ENCODE measurements around the gene EPAS1. TPM values are rescaled to one million over a fixed set of nuclear protein-coding genes. Genes with fewer than 3 reads are reported as not detected.

Gene EPAS1
- total RNA-seq, 2 experiments from 2014 or later: 51.0 to 54.6 TPM

DNA sequence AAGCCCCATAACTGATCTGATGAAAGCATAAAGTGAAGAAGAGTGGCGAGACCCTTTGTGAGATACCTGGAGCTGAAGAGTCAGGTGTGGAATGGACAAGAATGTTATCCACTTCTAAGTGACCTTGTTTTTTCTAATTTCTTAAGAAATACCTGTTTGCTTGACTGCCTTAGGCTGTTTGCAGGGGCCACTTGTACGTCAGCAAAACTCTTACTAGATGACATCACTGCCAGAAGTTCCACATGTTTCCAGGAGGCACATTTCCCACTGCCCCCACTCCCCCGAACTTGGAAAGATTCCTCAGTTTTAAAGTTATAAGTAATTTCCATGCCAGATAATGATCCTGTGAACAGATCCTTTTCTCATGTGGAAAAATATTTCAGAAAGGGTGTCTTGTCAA, 8.0 kb downstream of the EPAS1 start:
- H3K27me3 Mint-ChIP-seq: peaks cover 47% of the 10 kb centered on the region
- ChIA-PET CTCF (no interaction called here), POLR2A (no interaction called here)
- H3K27ac Mint-ChIP-seq: no peak overlapping the region
- peak overlapping the region; percentile 35 for H3K4me3 Mint-ChIP-seq
- H3K4me1 Mint-ChIP-seq (ENCODE audit: low read depth): peaks cover 30% of the 10 kb centered on the region
- DNase-seq: no peak
- H3K36me3 Mint-ChIP-seq: peaks cover 5% of the 10 kb centered on the region
- H3K9me3 Mint-ChIP-seq: peaks cover 2% of the 10 kb centered on the region
- intact Hi-C loops (cut with micrococcal nuclease): no loop called here

DNA sequence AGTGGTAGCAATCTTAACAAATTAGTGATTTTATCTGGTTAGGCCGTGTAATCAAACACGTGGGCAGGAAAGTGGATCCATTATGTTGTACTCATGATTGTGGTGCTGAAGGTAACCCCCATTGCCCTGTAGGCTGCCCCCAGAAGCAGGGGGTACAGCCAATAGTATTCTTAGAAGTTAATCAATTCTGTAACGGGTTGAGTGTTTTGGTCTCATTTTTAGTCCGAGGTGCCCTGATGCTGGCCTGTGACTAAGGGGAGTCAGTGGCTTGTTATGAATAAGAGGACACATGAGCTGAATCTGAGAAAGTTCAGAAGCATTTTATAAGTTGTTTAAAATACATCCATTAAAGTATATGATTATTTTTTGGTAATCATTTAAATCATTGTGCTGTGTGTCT, 8.6 kb downstream of the EPAS1 start:
- peaks cover 30% of the 10 kb centered on the region for H3K4me1 Mint-ChIP-seq (ENCODE audit: low read depth)
- peaks cover 5% of the 10 kb centered on the region for H3K36me3 Mint-ChIP-seq
- peaks cover 45% of the 10 kb centered on the region for H3K27me3 Mint-ChIP-seq
- H3K4me3 Mint-ChIP-seq: no peak overlapping the region
- POLR2A ChIA-PET: no interaction called here
- H3K9me3 Mint-ChIP-seq: peaks cover 2% of the 10 kb centered on the region
- no peak overlapping the region for H3K27ac Mint-ChIP-seq
- CTCF ChIA-PET: no interaction called here
- intact Hi-C loops (cut with micrococcal nuclease): no loop called here
- peak; percentile 35 for DNase-seq

DNA sequence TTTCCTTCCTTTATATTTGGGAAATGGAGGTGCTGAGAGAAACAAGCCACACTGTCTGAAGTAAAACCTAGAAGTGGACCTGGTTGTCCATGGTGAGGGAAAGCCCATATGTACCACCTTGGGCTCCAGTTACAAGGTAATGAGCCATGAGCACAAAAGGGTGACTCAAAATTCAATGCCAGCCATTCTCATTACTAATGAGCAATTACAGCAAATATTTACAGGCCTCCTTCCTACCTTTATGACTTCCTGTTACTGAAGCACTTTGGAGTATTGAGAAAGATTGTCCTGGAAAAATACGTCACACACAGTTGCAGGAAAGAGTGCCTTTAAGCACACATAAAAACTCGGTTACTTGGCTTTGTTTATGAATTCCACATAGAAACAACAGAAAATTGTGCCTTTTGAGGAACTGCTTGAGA, 9.1 kb downstream of the EPAS1 start:
- no peak overlapping the region for H3K27ac Mint-ChIP-seq
- no peak overlapping the region for H3K4me3 Mint-ChIP-seq
- H3K27me3 Mint-ChIP-seq: peaks cover 41% of the 10 kb centered on the region
- ChIA-PET POLR2A (no interaction called here), CTCF (no interaction called here)
- peaks cover 30% of the 10 kb centered on the region for H3K4me1 Mint-ChIP-seq (ENCODE audit: low read depth)
- intact Hi-C loops (cut with micrococcal nuclease): no loop called here
- DNase-seq: no peak
- H3K9me3 Mint-ChIP-seq: peaks cover 2% of the 10 kb centered on the region
- peaks cover 5% of the 10 kb centered on the region for H3K36me3 Mint-ChIP-seq

DNA sequence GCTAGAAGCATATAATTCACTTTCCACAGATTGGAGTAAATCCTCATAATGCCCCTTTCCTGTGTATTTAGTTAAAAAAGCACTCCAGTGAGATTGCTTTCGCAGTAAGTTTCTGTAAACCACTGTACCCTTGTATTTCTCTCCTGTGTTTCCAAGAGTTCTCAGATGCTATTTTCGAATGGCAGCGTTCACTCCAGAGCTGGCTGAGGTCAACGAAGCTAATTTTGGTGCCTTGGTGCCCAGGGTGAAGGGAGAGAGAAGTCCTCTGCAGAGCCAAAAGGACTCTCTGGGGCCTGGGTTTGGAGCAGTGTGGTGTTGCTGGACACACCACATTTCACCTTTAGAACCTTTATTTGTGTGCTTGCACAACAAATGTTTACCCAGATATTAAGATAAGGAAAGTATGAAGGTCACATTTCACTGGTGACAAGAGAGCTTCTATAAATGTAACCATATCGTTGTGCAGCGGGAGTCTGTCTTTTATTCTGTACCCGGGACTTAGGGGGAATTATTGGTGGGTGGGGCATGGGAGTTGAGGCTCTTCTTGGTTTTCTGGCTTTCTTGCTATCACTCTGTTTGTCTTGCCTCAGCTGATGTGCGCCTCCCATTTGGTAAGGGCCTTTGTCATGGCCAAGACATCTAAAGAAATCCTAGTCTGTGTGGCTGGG, 9.9 kb downstream of the EPAS1 start:
- no peak overlapping the region for H3K27ac Mint-ChIP-seq
- H3K4me1 Mint-ChIP-seq (ENCODE audit: low read depth): peaks cover 30% of the 10 kb centered on the region
- H3K27me3 Mint-ChIP-seq: peaks cover 35% of the 10 kb centered on the region
- intact Hi-C loops (cut with micrococcal nuclease): no loop called here
- H3K36me3 Mint-ChIP-seq: peaks cover 5% of the 10 kb centered on the region
- no peak for DNase-seq
- H3K9me3 Mint-ChIP-seq: peaks cover 2% of the 10 kb centered on the region
- CTCF ChIA-PET: no interaction called here
- H3K4me3 Mint-ChIP-seq: no peak overlapping the region
- POLR2A ChIA-PET: no interaction called here

DNA sequence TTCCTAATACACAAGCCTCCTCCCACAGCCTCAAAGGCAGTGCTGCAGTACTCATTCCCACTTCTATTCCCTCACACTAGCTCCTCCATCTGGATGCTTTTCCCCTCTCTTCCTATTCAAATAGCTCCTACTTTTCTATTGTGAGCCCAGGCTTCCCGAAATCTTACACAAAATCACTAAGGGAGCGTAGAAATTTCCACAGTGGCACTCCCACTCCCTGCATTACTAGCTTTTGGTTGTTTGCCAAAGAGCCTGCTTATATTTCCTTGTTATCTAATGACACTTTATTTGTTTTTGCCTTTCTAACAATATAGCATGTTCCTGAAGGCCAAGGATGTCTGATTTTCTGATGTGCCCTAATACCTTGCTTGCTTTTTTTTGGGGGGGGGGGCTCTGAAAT, 10.9 kb downstream of the EPAS1 start:
- peaks cover 5% of the 10 kb centered on the region for H3K36me3 Mint-ChIP-seq
- peaks cover 27% of the 10 kb centered on the region for H3K4me1 Mint-ChIP-seq (ENCODE audit: low read depth)
- H3K27ac Mint-ChIP-seq: no peak overlapping the region
- ChIA-PET CTCF (no interaction called here), POLR2A (interaction anchor here (0.6 kb wide), 1 partner anchor 228 kb away, joined by 3 read pairs; no protein-coding TSS in a partner anchor)
- peaks cover 34% of the 10 kb centered on the region for H3K27me3 Mint-ChIP-seq
- DNase-seq: no peak
- peaks cover 2% of the 10 kb centered on the region for H3K9me3 Mint-ChIP-seq
- no peak overlapping the region for H3K4me3 Mint-ChIP-seq
- intact Hi-C loops (cut with micrococcal nuclease): no loop called here

DNA sequence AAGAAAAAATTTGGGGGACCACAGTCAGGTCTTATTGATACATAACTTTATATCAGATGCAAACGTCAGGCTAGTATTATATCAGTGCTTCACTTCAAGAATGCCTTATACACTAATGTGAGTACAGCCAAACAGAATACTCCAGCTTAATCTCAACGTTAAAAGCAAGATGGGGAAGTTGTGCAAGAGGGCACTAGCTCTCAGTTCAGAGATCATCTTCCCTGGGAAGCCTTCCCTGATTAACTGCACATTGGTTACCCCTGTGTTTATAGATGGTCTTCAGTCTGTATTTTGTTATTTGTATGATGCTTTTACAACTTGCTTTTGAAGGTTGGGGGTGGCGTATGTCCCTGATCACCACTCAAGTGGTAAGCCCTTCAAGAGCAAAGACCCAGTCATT, 11.4 kb downstream of the EPAS1 start:
- Mint-ChIP-seq H3K4me3 (no peak overlapping the region), H3K9me3 (peaks cover 2% of the 10 kb centered on the region), H3K27me3 (peaks cover 33% of the 10 kb centered on the region), H3K4me1 (ENCODE audit: low read depth) (peaks cover 22% of the 10 kb centered on the region), H3K36me3 (peaks cover 5% of the 10 kb centered on the region), H3K27ac (no peak overlapping the region)
- DNase-seq: no peak
- CTCF ChIA-PET: no interaction called here
- POLR2A ChIA-PET: no interaction called here
- intact Hi-C loops (cut with micrococcal nuclease): no loop called here

DNA sequence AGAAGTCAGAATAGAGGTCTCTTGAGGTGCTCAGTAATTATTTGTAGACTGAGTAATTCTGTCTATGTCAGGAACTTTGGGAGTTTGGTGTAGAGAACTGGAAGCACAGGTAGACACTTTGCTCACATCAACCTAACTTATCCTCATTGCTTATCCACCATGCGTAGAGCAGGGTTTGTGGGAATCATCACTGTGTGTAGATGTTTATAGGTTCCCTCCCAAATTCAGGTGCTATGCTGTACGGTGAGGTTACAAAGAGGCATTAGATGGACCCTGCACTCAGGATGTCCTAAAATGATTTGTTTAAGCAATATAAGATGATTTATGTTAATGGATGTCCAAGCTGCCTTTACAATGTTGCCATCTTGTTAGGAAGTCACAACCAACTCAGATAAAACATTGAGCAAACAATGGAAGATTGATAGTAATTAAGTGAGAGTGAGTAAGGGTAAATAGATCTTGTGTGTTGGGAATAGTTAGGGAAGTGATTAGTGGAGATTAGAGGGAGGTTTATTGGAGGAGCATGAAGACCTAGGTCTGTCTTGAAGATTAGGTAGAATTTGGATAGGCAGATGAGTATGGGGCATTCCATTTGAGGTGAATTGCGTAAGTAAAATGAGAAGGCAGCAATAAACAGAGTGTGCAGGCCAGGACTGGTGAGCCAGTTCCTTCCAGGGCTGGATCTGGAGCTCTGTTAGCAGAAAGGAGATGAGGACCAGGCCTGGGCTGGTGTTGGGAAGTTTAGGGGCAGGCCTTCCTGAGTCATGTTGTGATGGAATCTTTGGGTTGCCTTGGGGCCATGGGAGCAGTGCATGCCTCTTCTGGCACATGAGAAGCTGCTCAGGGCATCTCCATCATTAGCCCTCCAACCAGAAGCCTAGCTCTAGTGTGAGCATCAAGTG, 12.1 kb downstream of the EPAS1 start:
- intact Hi-C loops (cut with micrococcal nuclease): no loop called here
- no peak for DNase-seq
- Mint-ChIP-seq H3K36me3 (peaks cover 5% of the 10 kb centered on the region), H3K4me3 (no peak overlapping the region), H3K9me3 (peaks cover 2% of the 10 kb centered on the region), H3K27ac (no peak overlapping the region), H3K27me3 (peaks cover 28% of the 10 kb centered on the region), H3K4me1 (ENCODE audit: low read depth) (peaks cover 15% of the 10 kb centered on the region)
- CTCF ChIA-PET: no interaction called here
- POLR2A ChIA-PET: no interaction called here

DNA sequence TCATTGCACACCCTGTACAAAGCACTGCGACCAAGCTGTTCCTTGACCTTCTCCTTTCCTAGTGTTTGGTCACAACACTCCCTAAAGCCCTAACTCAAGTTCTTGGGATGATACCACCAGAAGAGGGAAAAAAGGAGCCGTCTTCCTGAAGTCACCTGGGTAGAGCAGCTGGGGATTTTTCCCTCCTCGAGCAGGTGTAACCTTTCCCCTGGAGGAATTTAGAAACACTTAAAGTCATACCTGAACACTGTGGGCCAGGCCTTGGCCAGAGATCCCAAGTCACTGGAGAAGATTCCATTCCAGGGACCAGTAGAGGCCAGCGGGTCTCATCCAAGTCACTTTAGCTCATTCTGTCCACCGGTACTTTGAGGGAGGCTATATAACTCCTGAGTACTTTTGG, 13.2 kb downstream of the EPAS1 start:
- H3K27me3 Mint-ChIP-seq: peaks cover 20% of the 10 kb centered on the region
- no peak for DNase-seq
- H3K27ac Mint-ChIP-seq: no peak overlapping the region
- peaks cover 9% of the 10 kb centered on the region for H3K4me1 Mint-ChIP-seq (ENCODE audit: low read depth)
- POLR2A ChIA-PET: no interaction called here
- no peaks in the 10 kb centered on the region for H3K36me3 Mint-ChIP-seq
- no peak overlapping the region for H3K4me3 Mint-ChIP-seq
- CTCF ChIA-PET: no interaction called here
- H3K9me3 Mint-ChIP-seq: no peaks in the 10 kb centered on the region
- intact Hi-C loops (cut with micrococcal nuclease): no loop called here

DNA sequence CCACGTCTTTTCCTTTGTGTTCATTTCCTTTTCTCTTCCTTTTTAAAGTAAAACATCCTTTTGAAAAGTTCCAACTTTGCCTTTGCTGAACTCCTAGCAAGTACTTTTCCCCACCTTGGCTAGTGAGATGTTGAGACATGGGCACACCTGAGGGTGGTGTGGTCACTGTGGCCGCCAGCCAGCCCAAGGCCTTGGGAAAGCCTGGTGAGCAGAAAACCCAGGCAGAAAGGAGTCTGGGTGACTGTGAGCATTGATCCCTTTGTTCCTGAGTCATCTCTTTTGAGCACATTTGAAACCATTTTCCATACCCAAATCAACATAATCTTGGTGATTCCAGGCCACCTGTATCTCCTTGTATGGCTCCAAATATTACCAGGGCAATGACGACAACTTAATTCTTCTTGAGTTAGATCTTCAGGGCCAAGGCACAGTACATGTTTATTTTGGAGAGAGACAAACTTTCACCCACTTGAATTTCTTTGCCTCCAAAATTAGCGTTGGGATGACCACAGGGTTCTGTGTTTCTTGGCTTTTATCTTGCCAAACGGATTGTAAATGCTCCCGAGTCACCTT, 14.5 kb downstream of the EPAS1 start:
- peaks cover 7% of the 10 kb centered on the region for H3K4me1 Mint-ChIP-seq (ENCODE audit: low read depth)
- H3K36me3 Mint-ChIP-seq: no peaks in the 10 kb centered on the region
- ChIA-PET POLR2A (no interaction called here), CTCF (no interaction called here)
- no peak overlapping the region for H3K27ac Mint-ChIP-seq
- no peak overlapping the region for H3K4me3 Mint-ChIP-seq
- DNase-seq: no peak
- peaks cover 20% of the 10 kb centered on the region for H3K27me3 Mint-ChIP-seq
- intact Hi-C loops (cut with micrococcal nuclease): no loop called here
- no peaks in the 10 kb centered on the region for H3K9me3 Mint-ChIP-seq

DNA sequence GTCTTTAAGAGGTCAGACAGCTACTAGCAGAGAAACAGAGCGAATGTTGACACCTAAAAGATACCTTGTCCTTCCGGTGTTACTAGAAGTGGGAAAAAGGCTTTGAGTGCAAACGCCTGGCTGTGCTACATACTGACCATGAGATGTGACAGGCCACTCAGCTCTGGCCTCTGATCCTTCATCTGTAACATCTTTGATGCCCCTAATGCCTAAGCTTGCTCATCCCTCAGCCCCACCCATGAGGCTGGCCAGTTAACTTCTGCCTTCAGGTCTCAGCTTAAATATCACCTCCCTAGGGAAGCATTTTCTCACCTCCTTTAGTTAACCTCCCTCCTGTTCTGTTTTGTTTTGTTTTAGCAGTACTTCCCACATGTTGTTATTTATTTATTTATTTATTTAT, 15.9 kb downstream of the EPAS1 start:
- Mint-ChIP-seq H3K4me3 (no peak overlapping the region), H3K36me3 (no peaks in the 10 kb centered on the region), H3K27me3 (peaks cover 10% of the 10 kb centered on the region), H3K9me3 (no peaks in the 10 kb centered on the region), H3K4me1 (ENCODE audit: low read depth) (peaks cover 11% of the 10 kb centered on the region), H3K27ac (no peak overlapping the region)
- DNase-seq: no peak
- ChIA-PET CTCF (interaction anchor here (1.3 kb wide), 1 partner anchor 250 kb away, joined by 3 read pairs; no protein-coding TSS in a partner anchor), POLR2A (no interaction called here)
- intact Hi-C loops (cut with micrococcal nuclease): no loop called here

DNA sequence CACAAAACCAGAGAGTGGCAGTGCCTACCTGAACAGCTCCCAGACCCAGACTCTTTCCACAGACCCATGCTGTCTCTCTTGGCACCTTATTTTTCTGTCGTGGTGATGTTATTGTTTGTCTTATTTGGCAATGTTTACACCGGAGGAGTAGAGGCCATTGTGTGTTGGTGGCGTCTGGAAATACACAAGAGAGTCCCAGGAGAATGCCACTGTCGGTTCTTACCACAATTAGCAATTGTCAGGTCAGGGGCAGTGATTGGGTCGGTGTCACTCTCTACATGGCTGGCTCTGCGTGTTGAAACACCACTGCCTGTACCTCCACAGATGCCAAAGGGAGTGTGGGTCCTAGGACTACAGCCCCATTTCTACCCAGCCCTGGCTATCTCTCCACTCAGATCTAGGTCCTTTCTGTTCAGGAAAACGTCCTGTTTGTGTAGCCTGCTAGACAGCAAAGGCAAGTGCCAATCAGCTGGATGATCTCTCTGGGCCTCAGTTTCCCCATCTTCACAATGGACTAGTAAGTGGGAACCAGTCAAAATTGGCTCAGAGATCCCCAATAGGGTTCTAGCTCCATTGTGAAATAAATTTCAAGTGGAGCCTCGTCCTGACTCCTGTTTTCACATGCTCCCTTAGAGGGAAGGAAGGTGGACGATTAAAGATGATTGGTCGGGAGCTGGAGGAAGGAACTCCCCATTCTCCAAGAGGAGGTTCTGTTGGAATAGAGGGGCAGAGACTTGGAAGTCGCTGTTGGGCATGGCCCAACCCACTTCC, 17.0 kb downstream of the EPAS1 start:
- CTCF ChIA-PET: interaction anchor here (0.7 to 1.6 kb wide), 3 partner anchors 49 to 251 kb away, joined by 3 to 4 read pairs (median 4); no protein-coding TSS in a partner anchor
- H3K4me3 Mint-ChIP-seq: no peak overlapping the region

More for the DNA sequence above, 17.0 kb downstream of the EPAS1 start:
- no peak for DNase-seq
- Mint-ChIP-seq H3K9me3 (no peaks in the 10 kb centered on the region), H3K27me3 (peaks cover 8% of the 10 kb centered on the region), H3K27ac (no peak overlapping the region), H3K4me1 (ENCODE audit: low read depth) (peaks cover 11% of the 10 kb centered on the region), H3K36me3 (no peaks in the 10 kb centered on the region)
- intact Hi-C loops (cut with micrococcal nuclease): no loop called here
- POLR2A ChIA-PET: no interaction called here

Measured in activated CD4-positive, alpha-beta memory T cell treated with anti-CD3 and anti-CD28 coated beads for 36 hours (primary cell).